Ramos (cell line): ENCODE measurements around the gene BCAS1.

Experiments used
- in situ Hi-C: fragments of 300-500 bp; cut with MboI; formaldehyde crosslinking; loops from one replicate; pipeline ENCODE4 v1.14.3; 2022; ENCODE audit warnings: low sequenced_read_pairs; ENCODE audit not compliant: unreplicated experiment

The BCAS1 gene

DNA sequence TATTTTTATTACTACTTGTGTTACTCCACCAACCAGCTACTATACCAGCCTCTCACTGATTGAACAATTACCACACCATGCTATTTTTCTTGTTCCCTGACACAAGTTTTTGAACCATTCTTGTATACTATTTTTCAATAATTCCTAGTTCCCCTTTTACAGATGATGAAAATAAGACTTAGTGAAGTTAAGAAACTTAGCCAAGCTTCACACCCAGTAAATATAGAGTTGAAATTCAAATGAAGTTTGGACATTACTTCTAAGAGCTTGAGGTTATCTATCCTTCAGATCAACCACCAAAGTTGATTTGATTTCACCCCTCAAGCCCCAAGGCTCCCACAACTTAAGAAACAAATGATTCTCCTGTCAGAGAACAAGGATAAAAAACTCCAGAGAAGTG is 13.1 kb upstream of the BCAS1 start:
- in situ Hi-C loops, result no loop called here

DNA sequence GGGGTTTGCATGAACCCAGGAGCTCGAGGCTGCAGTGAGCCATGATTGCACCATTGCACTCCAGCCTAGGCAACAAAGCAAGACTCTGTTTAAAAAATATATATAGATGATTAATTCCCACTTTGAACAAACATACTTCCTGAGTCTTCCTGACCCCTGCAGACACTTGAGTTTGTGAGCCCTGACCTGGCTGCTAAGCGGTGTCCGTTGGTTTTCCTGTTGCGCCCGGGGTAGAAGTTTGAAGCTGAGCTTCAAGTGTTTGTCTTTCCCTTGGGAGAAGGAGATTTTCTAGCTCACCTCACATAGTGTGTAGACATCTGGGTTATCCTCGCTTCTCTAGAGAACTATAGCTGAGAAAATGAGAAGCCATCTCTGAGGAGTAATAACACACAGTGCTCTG is 11.7 kb upstream of the BCAS1 start:
- in situ Hi-C loops, result no loop called here

DNA sequence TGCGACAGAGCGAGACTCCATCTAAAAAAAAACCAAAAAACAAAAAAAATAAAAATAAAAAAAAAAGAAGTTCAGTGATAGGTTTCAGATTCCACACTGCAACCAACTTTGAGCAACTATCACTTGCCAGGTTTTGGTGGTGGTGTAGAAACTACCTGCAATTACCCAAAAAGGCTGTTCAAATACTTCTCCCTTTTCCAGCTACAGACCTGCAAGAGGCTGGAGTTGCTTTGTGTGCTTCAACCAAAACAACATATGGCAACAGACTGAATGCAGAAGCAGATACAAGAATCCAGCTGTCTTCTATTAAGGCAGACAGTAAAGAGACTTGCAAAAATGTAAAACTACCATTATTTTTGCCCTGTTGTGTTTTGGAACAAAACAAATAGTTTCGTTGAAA is 9.3 kb upstream of the BCAS1 start:
- in situ Hi-C loops, result no loop called here

DNA sequence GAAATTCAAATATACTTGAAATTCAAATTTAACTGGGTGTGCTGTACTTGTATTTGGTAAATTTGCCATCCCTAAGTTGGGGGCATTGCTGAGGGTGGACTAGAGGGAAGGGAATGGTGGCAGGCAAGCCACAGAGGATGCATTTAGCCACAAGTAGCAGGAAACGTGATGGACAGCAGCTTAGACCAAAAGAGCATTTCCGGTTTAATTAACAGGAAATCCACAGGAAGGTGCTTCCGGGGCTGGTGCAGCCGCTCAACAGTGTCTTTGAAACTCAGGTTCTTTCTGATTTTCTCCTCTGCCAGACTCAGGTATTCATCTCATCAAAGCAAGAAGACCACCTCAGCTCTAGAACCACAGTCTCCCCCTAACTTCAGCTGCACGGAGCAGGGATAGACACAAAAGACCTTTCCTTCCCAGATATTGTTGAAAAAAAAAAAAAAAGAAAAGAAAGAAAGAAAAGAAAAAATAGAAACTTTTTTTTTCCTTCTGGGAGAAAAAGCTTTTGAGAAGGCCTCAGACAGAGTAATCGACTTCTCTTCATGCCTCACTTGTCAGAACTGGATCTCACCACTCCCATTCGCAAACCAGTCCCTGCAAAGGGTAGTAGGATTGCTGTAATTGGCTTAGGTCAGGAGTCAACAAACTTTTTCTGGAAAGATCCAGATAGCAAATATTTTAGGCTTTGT is 8.0 kb upstream of the BCAS1 start:
- in situ Hi-C loops, result no loop called here

DNA sequence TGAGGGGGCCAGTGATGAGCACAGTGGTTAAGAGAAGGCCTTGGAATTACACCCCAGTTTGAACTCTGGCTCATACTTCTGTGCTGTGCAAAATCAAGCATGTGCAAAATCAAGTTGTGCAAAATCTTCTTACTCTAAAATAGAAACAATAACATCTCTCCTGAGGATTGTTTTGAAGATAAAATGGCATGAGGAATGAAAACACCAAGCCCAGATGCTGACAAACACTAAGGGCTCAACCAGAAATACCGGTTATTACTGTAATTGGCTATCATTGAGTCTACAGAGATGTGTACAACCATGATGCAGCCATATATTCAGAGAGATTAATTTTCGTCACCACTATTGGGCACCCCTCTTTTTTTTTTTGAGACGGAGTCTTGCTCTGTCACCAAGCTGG is 5.9 kb upstream of the BCAS1 start:
- in situ Hi-C loops, result no loop called here

DNA sequence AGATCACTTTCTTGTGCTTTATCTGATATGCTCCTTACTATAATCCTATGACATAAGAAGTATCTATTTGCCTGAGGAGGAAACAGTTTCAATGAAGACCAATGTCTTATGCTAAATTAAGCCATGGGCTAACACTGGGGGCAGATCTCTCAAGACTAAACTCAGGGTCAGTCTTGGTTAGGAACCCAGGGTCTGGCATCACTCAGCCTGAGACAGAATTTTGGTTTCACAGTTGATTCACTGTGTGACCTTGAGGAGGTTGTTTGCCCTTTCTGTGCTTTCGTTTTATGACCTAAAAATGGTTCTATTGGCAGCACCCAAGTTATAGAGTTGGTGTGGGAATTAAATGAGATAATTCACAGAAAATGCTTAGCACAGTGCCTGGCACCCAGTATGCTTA is 4.9 kb upstream of the BCAS1 start:
- in situ Hi-C loops, result no loop called here

DNA sequence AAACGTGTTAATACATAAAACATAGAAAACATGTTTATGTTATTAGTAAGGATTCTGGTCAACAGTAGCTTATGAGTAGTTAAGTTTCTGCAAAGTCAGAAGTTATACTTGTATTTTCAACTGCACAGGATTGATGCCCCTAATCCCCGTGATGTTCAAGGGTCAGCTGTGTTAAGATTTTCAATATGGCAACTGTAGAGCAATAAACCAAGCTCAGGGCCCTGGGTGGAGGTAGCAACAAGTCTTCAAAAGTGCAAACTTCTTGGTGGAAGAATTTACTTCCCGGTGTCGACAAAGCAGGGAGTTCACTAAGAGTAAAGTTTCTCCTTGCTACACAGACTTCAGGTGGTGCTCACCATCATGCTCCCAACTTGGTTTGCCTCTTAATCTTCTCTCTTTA is 4.1 kb upstream of the BCAS1 start:
- in situ Hi-C loops, result no loop called here

DNA sequence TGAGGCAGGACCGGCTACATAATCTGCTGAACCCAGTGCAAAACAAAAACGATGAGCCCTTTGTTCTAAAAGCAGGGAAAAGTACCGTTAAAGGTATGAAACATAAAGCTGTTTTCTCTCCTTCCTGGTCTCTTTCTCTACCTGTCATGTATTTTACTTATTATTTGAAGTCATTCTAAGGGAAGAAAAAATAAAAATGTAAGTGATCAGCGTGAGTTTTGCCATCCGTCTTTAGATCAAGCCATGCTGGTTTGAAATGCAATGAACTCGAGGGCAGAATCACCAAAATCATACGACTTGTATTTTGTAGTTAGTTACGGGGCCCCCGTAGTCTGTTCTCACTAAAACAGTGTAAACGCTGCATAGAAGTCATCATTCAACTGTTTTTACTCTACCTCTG is 2.9 kb upstream of the BCAS1 start:
- in situ Hi-C loops, result no loop called here

DNA sequence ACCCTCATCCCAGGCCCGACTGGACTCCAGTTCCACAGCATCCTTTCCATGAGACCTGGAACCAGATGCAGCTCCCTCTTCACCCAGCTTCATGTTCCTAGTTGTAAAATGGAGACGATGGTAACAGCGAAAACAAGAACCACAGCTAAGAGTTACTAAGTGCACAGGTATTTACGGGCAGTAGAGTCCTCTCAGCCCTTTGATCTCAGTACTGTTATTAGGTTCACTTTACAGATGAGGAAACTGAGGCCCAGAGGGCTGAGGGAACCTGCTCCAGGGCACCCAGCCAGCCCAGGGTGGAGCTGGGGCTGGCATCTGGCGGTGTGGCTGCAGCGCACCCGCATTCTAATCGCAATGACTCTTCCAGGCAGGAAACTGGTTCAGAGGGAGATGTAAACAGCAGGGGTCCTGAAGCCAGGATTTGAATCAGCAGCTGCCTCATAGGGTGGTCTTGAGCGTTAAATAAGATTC is 858 bp downstream of the BCAS1 start:
- in situ Hi-C loops, result no loop called here

DNA sequence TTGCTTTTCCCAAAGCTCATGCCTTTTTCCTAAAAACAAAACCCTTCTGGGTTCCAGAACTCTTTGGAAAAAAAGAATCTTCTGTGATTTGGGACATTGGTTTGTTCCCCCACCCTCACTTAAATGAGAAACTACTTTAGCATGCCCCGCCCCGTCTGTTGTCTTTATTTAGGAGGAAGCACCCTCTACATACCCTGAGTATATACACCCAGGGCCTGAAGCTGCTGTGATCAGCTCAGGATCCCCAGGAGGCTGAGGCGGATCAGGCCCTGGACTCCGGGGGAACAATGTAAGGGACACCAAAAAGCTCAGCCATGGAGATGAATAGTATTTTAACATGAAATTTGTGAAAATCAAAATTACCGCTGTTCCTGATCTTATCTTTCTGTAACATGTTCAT is 1.4 kb downstream of the BCAS1 start:
- in situ Hi-C loops, result no loop called here

DNA sequence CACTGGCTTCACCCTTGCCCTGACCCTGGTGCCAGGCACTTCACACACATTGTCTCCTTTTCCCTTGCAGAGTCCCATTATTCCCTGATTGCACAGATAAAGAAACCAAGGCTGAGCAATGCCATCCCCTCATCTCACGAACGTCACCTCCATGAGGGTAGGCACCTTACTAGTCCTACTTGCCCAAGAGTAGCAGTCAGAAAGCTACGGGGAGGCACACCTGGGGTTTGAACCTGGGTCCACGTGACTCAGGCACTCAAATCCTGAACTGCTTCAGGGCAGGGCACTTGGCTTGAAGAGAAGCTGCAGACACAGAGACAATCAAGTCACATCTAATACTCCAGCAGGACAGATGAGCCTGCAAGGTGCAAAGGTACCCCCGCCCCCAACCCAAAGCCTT is 1.9 kb downstream of the BCAS1 start:
- in situ Hi-C loops, result no loop called here

DNA sequence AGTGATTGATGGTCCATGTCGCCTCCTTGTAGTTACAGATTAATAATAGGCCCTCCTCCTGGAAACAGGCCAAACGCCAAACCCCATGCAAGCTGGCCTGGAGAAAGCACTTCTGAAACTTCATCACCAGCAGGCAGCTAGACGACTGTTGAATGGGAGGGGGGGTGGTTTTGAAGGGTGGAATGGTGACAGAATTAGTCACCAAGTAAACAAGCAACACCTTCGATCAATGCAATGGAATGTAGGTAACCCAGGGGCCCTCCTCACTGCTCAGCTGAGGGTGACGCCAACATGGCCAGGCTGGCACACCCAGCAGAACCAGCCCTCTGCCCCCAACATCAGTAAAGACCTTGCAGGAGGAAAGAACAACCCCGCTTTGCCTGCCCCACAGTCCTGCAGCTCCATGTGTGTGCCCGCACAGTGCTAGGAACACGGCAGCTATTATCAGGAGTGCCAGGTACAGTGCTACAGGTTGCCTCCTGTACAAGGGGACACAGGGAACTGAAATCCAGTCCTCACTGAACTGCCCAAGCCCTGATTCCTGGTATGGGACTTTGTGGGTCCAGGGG is 2.7 kb downstream of the BCAS1 start:
- in situ Hi-C loops, result no loop called here

DNA sequence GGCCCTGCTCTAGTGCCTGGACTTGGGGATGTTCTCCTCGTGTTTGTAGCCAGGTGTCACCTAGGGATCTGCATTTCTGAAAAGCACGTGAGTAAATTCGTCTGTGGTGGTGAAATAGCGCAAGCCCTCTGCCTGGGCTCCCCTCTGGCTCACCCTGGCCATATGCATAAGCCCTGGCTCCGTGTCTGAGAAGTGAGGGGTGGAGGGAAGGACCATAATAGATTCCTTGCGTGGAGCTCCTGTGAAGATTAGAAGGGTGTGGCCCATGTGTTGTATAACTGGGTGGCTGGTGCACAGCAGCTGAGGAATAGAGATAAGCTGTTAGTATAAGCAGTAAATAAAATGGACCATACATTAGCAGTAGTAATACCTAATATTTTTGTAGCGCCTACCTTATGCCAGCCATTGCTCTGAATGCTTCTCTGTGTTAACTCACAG is 4.8 kb downstream of the BCAS1 start:
- in situ Hi-C loops, result no loop called here

DNA sequence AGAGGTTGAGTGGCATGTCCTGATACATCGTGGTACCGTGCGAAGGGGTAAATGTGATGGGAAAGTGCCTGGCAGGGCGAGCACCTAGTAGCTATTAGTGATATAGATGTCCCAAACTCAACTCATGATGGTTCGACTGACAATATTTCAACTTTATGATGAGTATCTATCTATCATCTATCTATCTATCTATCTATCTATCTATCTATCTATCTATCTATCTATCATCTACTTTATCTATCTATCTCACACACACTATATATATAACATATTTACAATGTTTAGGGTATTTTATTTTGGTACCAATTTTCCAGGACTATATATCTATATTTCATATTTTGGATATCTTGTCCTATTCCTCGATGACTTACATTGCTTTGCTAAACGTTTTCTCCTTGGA is 5.5 kb downstream of the BCAS1 start:
- in situ Hi-C loops, result no loop called here

DNA sequence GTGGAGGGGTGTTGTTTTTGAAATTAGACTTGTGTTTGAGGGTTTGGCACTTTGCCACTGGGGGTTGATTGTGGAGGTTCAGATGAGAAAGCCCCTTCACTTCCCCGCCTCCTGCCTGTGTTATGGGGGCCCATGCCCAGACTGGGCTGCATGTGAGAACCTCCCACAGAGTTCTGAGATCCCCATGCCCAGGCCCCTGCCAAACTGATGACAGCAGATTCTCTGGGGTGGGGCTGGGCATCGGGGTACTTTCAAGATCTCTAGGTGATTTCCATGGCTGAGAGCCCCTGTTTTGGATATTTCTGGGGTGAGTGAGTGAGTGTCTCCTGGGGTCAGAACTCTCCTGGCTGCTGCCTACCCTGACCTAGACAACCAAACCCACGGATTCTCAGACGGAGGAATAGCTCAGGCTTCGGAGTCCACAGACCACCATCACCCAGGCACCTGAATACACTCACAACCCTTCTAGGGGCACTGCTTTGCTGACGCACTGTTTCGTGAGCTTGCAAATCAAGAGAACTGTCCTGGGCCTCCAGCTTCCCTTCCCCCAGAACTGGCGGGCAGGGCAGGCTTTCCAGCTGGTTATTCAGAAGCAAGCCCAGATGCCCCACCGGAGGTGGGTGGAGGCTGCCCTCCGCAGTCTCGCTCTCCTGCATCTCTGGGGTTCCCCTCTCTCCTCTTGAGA is 6.3 kb downstream of the BCAS1 start:
- in situ Hi-C loops, result no loop called here

DNA sequence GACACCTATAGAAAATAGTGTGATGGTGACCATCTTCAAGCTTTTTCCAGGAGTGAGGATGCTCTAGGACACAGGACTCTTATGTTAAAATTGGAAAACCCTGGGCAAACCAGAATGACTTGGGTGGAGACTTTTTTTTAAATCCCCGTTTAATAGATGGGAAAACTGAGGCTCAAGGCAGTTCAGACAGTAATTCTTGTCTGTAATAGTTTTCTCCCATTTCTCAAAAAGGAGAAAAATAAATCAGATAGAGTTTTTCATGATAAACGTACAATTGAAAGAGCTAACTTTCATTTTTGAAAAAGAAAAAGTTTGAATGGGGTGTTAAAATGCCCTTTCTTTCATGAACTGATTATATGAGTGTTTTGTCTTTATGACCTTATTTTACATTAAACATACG is 6.8 kb downstream of the BCAS1 start:
- in situ Hi-C loops, result no loop called here

DNA sequence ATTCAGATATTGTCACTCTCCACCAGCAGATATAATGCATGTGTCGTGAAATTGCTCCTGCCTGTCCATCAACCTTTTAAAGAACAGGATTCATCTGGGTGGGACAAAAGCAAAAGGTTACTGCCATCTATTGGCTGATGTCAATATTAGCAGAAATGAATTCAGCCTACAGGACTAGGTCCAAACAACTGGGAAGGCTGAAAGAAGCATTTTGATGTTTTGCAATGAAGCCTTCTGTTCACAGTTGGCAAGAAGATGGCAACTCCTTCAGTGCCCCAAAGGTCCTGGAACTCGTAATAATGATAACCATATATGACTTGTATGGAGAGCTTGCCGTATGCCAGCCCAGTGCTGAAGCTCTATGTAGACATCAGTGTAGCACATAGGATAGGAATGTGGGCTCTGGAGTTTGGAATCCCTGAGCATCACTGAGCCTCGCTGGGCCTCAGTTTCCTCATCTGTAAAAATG is 7.5 kb downstream of the BCAS1 start:
- in situ Hi-C loops, result no loop called here

DNA sequence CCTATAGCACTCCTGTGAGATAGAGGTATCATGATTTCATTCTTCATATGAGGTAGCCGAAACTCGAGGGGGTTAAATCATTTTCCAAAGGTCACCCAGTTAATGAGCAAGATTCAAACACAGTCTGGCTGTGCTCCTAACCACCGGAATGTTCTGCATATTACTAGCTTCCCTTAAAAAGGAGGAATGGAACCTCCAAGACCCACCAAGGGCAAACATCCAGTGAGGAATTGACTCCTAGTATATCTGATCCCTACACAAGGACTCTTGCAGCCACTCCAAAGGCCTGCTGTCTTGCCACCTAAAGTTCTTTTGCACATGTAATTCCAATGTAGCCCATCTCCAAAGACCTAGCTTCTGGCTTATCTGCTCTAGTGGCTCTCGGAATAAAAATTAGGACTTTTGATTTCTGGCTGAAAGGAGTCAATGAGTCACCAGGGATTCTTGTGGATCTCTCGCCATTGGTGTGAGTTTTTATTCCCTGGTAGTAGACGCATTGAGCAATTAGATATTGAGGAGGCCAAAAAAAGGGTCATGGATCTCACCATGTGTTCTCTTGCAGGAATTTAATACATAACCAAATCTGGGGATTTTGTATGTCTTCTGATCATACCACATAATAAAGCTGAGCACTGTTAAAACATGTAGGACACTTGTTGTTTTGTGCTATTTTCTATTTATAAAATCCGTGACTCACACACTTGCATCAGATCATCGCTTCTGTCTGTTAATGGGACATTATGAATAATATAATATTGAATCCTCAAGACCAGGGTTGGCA is 9.1 kb downstream of the BCAS1 start:
- in situ Hi-C loops, result no loop called here

DNA sequence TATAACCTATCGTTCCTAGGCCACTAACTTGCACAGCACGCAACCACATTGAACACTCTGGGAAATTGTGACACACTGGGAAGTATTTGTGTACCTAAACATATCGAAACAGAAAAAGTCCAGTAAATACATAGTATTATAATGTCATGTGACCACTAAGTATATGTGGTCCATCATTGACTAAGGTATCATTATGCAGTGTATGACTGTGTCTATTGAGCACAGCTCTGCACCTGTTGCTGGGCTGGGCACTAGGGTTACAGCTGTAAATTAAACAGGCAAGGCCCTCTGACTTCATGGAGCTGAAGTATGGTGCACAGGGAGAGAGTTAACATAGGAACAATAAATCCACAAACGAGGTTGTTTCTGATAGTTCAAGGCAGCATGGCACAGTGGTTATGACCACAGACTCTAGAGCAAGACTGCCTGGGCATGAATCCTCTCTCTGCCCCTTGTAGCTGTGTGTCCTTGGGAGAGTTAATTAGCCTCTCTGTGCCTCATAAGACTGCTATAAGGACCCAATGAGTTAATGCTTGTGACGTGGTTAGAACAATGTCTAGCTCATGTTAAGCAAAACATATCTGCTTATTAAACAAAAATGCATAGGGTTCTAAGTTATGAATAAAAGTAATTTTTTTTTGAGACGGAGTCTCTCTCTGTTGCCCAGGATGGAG is 10.6 kb downstream of the BCAS1 start:
- in situ Hi-C loops, result no loop called here

DNA sequence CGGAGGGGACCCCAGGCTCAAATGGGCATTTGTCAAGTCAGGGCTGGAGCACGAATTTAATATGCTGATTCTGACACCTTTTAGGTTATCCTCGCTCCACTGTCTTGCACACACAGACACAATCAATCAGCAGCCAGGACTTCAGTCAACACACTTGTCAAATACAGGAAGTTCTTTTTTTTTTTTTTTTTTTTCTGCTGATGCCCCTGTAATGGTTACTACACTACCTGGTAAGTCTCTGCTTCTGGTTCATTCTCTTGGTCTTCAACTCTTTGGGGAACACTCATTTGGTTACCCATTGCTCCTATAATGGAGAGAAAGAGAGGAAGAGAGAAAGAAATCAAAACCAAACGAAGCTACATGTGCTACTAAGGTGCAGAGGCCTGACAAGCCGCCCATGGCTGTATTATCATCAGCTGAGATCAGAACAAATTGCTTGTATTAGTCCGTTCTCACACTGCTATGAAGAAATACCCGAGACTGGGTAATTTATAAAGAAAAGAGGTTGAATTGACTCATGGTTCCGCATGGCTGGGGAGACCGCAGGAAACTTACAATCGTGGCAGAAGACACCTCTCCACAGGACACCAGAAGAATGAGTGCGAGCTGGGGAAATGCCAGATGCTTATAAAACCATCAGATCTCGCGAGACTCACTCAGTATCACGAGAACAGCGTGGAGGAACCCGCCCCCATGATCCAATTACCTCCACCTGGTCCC is 11.8 kb downstream of the BCAS1 start:
- in situ Hi-C loops, result no loop called here
